ENCODE measurements around the gene SLC26A11.

- no peak for TF ChIP-seq CTCF (IDR thresholded peaks at IDR 0.05)
- TF ChIP-seq POLR2A (IDR thresholded peaks at IDR 0.05), result no peak
Observed at GRCh38 chr17:80221351-80222105, 1.3 kb downstream of the SLC26A11 start.
